Retinal pigment epithelial cell (primary cell): ENCODE measurements around the gene INSYN2B.

Experiments
- DNase-seq: peaks from one replicate; pipeline ENCODE4 v3.0.0-alpha.2; 2010; ENCODE audit warnings: low read depth
- H3K4me3 ChIP-seq: 2 replicates; pipeline ENCODE4 v1.5.1; 2011; ENCODE audit warnings: mild to moderate bottlenecking, low read length, control low read depth, moderate library complexity
- TF ChIP-seq, protein P1 (sequence below): conservative IDR thresholded peaks from 2 replicates; pipeline ENCODE4 v1.5.1; 2011; ENCODE audit warnings: low read depth, low read length, control low read depth, inconsistent platforms

Gene INSYN2B

DNA sequence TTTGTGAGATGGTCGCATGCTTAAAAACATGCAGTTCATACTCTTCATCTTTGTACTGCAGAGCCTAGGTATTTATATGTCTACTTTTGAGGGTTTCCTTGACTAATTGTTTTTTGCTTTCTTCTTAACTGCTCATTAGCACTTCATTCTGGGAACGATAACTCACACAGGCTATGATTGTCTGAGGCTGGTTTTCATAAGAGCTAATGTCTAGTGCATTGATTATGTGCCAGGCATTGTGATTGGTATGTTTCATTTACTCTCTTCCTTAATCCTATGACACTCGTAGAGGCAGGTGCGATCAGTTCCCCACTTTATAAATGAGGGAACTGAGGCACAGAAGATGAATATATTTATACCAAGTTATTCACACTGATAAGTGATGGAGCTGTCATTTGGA, 93.6 kb downstream of the INSYN2B start:
- TF ChIP-seq, protein P1, sequence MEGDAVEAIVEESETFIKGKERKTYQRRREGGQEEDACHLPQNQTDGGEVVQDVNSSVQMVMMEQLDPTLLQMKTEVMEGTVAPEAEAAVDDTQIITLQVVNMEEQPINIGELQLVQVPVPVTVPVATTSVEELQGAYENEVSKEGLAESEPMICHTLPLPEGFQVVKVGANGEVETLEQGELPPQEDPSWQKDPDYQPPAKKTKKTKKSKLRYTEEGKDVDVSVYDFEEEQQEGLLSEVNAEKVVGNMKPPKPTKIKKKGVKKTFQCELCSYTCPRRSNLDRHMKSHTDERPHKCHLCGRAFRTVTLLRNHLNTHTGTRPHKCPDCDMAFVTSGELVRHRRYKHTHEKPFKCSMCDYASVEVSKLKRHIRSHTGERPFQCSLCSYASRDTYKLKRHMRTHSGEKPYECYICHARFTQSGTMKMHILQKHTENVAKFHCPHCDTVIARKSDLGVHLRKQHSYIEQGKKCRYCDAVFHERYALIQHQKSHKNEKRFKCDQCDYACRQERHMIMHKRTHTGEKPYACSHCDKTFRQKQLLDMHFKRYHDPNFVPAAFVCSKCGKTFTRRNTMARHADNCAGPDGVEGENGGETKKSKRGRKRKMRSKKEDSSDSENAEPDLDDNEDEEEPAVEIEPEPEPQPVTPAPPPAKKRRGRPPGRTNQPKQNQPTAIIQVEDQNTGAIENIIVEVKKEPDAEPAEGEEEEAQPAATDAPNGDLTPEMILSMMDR = no peak
- no peak for DNase-seq
- no peak overlapping the region for H3K4me3 ChIP-seq

DNA sequence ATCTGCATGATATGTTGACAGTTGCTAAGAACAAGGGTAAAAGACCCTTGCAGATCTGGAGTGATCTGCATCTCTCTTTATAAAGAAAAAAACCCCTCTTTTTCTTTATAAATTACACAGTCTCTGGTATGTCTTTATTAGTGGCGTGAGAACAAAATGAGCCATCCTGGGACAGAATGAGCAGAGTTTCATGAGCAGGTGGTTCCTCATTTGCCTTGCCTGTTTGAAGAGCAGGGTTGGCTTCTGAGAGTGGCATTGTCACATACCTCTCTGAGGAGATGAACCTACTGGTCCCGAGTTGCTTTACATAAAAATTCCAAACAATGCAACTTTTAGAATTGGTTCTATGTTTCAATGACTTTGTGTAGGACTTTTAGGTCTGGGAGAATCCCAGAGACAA, 94.3 kb downstream of the INSYN2B start:
- TF ChIP-seq, protein P1 = no peak
- no peak for DNase-seq
- H3K4me3 ChIP-seq = no peak overlapping the region

DNA sequence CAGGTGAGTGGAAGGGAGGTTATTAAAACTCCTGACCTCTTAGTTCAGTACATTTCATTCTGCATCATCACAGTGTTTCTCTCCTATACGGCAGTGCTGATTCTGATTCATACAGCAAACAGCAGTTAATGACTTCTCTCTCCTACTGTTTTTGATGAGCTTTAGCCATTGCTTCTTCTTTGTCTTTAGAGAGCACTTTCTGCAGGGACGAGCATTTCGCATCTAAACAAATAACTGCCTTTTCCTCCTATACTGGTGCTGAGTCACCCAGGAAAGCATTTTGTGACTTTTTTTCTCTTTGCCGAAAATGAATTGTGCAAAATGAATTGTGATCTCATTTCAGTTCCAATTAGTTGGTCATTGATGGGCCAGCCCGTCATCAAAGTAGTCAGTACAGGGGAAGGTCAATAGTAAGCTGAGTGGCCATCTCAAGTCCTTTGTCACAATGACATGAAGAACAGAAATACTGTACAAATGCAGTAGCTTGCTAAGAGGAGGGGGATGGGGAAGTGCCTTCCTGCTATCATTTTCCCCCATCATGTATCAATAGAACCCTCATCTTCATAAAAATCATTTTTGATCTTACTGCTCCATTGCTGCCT, 98.5 kb downstream of the INSYN2B start:
- no peak for DNase-seq
- TF ChIP-seq, protein P1 = no peak

DNA sequence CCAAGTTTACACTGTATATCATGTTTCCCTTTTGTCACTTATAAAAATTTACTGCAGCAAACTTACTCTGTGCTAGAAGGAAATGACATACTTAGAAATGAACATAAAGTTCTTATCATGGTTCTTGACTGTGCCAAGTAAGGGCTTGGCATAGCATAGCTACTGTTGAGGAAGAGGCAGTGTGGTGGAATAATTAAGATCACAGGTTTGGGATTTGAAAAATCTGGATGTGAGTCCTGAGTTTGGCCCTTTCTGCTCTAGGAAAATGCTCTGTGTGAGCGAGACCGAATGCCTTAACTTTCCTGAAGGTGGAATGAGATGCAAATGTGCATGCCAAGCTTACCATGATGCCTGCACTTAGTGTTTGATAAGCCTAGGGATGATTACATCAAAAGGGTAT, 99.5 kb downstream of the INSYN2B start:
- no peak overlapping the region for H3K4me3 ChIP-seq
- DNase-seq = peak; percentile 69
- TF ChIP-seq, protein P1 = no peak

More for the DNA sequence above, 98.5 kb downstream of the INSYN2B start:
- H3K4me3 ChIP-seq = no peak overlapping the region

DNA sequence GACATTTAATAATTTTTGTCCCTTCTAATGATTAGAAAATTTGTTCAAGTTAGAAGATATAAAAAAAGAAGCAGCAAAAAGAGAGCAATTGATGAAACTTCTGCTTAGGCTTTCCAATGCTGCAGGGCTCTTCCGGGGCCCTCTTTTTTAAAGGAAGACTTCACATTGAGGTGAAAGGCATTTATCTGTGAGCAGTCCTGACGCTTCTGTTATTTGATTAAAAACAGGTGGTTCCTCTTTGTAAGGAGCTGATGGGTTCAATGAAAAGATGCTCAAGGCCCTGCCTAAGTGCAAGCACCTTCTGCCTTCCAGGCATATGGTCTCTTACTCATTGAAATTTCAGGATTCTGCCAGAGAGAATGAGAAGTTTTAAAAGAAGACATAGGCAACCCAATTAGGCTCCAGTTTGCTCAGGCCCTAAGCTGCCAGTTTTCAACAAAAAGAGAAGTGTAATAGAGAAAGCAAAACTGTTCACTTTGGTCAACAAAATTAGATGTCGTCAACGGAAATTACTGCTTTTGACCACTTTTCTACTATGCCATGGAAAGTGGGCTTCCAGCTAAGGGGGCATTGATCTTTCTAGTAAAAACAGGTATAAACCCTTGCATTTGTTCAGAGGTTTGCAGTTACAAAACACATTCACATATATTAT, 100.2 kb downstream of the INSYN2B start:
- TF ChIP-seq, protein P1 = no peak
- no peak for DNase-seq
- H3K4me3 ChIP-seq = no peak overlapping the region

DNA sequence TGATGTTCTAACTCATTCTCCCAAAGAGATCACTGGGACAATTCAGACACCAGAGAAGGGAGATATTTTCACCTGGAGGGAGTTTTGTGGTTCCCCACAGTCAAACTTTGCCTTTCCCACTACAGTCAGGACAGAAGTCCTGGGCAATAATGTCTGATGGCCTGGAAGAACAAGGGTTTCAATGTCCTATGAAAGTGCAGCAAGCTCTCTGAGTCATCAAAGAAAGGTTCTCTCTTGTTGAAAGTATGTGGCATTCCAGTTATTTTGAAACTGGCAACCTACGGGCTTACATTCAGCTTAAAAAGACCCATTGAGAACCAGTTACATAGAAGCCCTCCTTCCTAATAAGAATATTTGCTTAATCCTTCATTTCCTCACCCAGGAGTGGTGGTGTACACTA, 103.9 kb downstream of the INSYN2B start:
- no peak overlapping the region for H3K4me3 ChIP-seq
- DNase-seq = peak; percentile 84
- TF ChIP-seq, protein P1 = no peak

DNA sequence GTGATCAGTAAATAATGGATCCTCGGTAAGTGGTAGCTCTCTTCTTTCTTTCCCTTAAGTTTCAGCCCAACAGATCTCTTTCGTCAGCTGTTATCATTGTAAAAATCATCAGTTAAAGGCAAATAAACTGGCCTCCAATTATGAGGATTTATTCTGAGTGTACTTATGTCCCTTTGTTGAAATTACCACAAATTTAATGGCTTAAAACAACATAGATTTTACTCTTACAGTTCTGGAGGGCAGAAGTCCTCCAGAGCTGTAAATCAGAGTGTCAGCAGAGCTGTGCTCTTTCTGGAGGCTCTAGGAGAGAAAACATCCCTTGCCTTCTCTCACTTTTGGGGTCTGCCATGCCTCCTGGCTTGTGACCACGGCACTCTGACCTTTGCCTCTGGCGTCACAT, 104.6 kb downstream of the INSYN2B start:
- TF ChIP-seq, protein P1 = no peak
- H3K4me3 ChIP-seq = no peak overlapping the region
- no peak for DNase-seq
